Thoracic aorta (tissue), 2 donors: Measurements from ENCODE around the gene PAF1. TPM values are rescaled to one million over a fixed set of nuclear protein-coding genes. Genes with fewer than 3 reads are reported as not detected.

Source experiments
- ATAC-seq: fragments of 150-250 bp; one replicate; pipeline ENCODE4 v1.8.0; 2017; ENCODE audit warnings: low read depth; ENCODE audit not compliant: insufficient number of reproducible peaks, low FRiP score
- DNase-seq: peaks from one replicate; pipeline ENCODE4 v3.0.0-alpha.2; 2020; ENCODE audit warnings: low spot score
- H3K27ac ChIP-seq, 2 donors: fragments of 200-600 bp; sonication (generic); 1 replicate in 1 of 2; 2 replicates in 1 of 2; pipeline ENCODE4 v1.5.1; 2016; ENCODE audit warnings: mild to moderate bottlenecking in 2 of 2, moderate library complexity in 2 of 2
- H3K27me3 ChIP-seq: fragments of 200-600 bp; sonication (generic); replicated peaks from 2 replicates; pipeline ENCODE4 v1.6.0; 2016; ENCODE audit warnings: mild to moderate bottlenecking; ENCODE audit not compliant: insufficient read depth
- H3K36me3 ChIP-seq: fragments of 200-600 bp; sonication (generic); one replicate; pipeline ENCODE4 v1.5.1; 2016
- H3K4me1 ChIP-seq, 2 donors: fragments of 200-600 bp; sonication (generic); 1 replicate in 1 of 2; 2 replicates in 1 of 2; pipeline versions ENCODE4 v1.5.1 to v1.6.0; 2016; ENCODE audit warnings: low read depth in 2 of 2, mild to moderate bottlenecking in 1 of 2; ENCODE audit not compliant: control insufficient read depth in 1 of 2
- H3K4me3 ChIP-seq: fragments of 200-600 bp; sonication (generic); 2 replicates; pipeline ENCODE4 v1.5.1; 2016; ENCODE audit warnings: mild to moderate bottlenecking
- H3K9me3 ChIP-seq: fragments of 200-600 bp; sonication (generic); 2 replicates; pipeline ENCODE4 v1.5.1; 2016
- total RNA-seq, 2 donors: library from RNA; depleted of rRNA; stranded (reverse); fragments of >200 nt; gene quantifications; one replicate each; pipeline versions ENCODE4 v1.1.0 to v1.2.3, GENCODE V29; 2016
- TF ChIP-seq, protein P1 (sequence below): fragments of 200-600 bp; sonication (generic); IDR thresholded peaks from one replicate; pipeline ENCODE4 v1.5.1; 2019; ENCODE audit warnings: antibody characterized with exemption

The PAF1 gene
- total RNA-seq, 2 donors from 2014 or later, result 25.7 to 34.5 TPM

DNA sequence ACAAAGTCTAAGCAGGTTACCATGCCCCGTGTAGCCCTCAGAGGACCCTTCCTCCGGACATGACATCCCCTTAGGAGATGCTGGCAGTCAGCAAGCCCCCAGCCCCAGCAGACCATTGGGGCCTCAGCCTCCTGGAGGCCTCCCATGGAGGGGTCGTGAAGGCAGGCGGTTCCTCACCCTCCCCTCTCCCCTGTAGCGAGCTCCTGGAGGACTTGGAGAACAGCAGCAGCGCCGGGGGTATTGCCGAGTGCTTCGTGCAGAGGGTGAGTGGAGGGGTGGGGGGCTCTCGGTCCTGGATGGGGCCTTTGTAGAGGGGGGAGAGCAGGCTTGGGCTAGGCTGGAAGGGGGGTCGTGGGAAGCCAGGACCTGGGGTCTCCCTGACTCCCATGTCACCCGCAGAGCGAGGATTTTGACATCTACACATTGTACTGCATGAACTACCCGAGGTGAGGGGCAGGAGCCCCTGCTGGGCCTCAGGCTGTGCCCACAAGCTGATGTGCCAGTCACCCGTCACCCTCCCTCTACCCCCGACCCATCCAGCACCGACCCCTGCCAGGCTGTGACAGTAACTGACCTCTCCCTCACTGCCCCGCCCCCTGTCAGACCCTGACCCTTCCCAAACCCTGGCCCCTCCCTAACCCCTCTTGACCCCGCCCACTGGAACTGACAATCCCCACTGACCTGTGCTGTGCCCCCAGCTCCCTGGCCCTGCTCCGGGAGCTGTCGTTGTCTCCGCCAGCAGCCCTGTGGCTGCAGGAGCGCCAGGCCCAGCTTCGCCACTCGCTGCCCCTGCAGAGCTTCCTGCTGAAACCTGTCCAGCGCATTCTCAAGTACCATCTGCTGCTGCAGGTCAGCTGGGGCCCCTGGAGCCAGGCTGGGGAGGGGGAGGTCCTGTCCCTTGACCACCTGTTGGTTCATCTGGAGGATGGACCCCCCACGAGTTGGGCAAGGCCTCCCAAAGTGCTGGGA, 25.5 kb upstream of the PAF1 start:
- peaks cover 48% of the 10 kb centered on the region for H3K36me3 ChIP-seq

GRCh38 chr19:39415111-39416046, 24.5 kb upstream of the PAF1 start:
- Histone ChIP-seq H3K4me3 (peak overlapping the region; percentile 94), H3K9me3 (no peaks in the 10 kb centered on the region), H3K27ac (peak overlapping the region; percentile 35 to 40), H3K4me1 (peaks cover 26 to 46% of the 10 kb centered on the region in 2 donors), H3K36me3 (peaks cover 38% of the 10 kb centered on the region), H3K27me3 (no peaks in the 10 kb centered on the region)
- DNase-seq (no peak), ATAC-seq (no peak)
- TF ChIP-seq, protein P1, sequence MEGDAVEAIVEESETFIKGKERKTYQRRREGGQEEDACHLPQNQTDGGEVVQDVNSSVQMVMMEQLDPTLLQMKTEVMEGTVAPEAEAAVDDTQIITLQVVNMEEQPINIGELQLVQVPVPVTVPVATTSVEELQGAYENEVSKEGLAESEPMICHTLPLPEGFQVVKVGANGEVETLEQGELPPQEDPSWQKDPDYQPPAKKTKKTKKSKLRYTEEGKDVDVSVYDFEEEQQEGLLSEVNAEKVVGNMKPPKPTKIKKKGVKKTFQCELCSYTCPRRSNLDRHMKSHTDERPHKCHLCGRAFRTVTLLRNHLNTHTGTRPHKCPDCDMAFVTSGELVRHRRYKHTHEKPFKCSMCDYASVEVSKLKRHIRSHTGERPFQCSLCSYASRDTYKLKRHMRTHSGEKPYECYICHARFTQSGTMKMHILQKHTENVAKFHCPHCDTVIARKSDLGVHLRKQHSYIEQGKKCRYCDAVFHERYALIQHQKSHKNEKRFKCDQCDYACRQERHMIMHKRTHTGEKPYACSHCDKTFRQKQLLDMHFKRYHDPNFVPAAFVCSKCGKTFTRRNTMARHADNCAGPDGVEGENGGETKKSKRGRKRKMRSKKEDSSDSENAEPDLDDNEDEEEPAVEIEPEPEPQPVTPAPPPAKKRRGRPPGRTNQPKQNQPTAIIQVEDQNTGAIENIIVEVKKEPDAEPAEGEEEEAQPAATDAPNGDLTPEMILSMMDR, result no peak

More for the DNA sequence above, 25.5 kb upstream of the PAF1 start:
- Histone ChIP-seq H3K27me3 (no peaks in the 10 kb centered on the region), H3K9me3 (no peaks in the 10 kb centered on the region), H3K4me1 (peaks cover 19 to 35% of the 10 kb centered on the region in 2 donors), H3K4me3 (no peak overlapping the region), H3K27ac (peak overlapping the region; percentile 35 to 40)
- no peak for ATAC-seq
- DNase-seq, result no peak
- TF ChIP-seq, protein P1, result no peak

GRCh38 chr19:39413911-39414608, 23.2 kb upstream of the PAF1 start:
- TF ChIP-seq, protein P1, result no peak
- Histone ChIP-seq H3K9me3 (no peaks in the 10 kb centered on the region), H3K4me3 (peak overlapping the region; percentile 94), H3K4me1 (peaks cover 26 to 48% of the 10 kb centered on the region in 2 donors), H3K27me3 (no peaks in the 10 kb centered on the region), H3K36me3 (peaks cover 30% of the 10 kb centered on the region), H3K27ac (peak overlapping the region; percentile 93 to 100)
- DNase-seq (no peak), ATAC-seq (no peak)

GRCh38 chr19:39413272-39413910, 22.5 kb upstream of the PAF1 start:
- DNase-seq, result no peak
- TF ChIP-seq, protein P1, result no peak
- peaks cover 29% of the 10 kb centered on the region for H3K36me3 ChIP-seq
- H3K9me3 ChIP-seq, result no peaks in the 10 kb centered on the region
- H3K4me1 ChIP-seq, result peaks cover 26 to 48% of the 10 kb centered on the region in 2 donors
- peak overlapping the region; percentile 94 for H3K4me3 ChIP-seq
- peak overlapping the region; percentile 93 to 100 for H3K27ac ChIP-seq
- H3K27me3 ChIP-seq, result no peaks in the 10 kb centered on the region
- no peak for ATAC-seq
